Measurements from ENCODE around the gene FAM3A.

DNA sequence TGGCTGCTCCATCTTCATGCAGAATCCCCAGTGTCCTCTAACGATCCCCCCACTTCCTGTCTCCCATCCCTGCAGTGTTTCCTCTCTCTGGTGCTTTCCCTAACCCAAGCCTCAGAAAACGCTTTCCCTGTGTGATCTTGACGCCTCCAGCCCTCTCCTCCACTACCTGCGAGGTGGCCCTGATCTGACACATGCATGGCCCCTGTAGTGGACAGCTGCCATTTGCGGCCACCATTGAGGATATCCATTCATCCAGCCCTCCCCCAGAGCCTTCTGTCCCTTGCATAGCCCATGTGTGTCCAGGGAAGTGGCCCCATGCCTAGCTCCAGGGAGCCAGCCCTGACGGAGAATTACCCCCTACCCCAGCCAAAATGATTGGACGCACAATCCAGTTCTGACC lies 32.7 kb downstream of the FAM3A start:
- no peak for TF ChIP-seq POLR2A (IDR thresholded peaks at IDR 0.05)
- TF ChIP-seq, protein P1, sequence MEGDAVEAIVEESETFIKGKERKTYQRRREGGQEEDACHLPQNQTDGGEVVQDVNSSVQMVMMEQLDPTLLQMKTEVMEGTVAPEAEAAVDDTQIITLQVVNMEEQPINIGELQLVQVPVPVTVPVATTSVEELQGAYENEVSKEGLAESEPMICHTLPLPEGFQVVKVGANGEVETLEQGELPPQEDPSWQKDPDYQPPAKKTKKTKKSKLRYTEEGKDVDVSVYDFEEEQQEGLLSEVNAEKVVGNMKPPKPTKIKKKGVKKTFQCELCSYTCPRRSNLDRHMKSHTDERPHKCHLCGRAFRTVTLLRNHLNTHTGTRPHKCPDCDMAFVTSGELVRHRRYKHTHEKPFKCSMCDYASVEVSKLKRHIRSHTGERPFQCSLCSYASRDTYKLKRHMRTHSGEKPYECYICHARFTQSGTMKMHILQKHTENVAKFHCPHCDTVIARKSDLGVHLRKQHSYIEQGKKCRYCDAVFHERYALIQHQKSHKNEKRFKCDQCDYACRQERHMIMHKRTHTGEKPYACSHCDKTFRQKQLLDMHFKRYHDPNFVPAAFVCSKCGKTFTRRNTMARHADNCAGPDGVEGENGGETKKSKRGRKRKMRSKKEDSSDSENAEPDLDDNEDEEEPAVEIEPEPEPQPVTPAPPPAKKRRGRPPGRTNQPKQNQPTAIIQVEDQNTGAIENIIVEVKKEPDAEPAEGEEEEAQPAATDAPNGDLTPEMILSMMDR (IDR thresholded peaks at IDR 0.05), result no peak

All from testis (tissue), 2 donors.